Medulla oblongata (tissue), 1 donor: ENCODE measurements around the gene HECTD3.
A peak's percentile ranks its signal among the peaks of the same experiment; 100 is the strongest.

Experiments
- DNase-seq: peaks from one replicate; pipeline ENCODE4 v3.0.0-alpha.2; 2015; ENCODE audit errors: extremely low spot score

HECTD3 gene

GRCh38 chr1:45010855-45011811 lies at the start of gene HECTD3:
HECTD3 (minus strand) TSS chr1:45011324; CDS start chr1:45011257, 67 bp downstream.
- peak; percentile 92 for DNase-seq

GRCh38 chr1:45059829-45060228 lies 48.7 kb upstream of the HECTD3 start:
- DNase-seq = no peak

GRCh38 chr1:45057542-45057941 lies 46.4 kb upstream of the HECTD3 start:
- no peak for DNase-seq

- no peak for DNase-seq
Measured at GRCh38 chr1:45051005-45051772, 40.1 kb upstream of the HECTD3 start.

- no peak for DNase-seq
Measured at GRCh38 chr1:45047032-45047431, 35.9 kb upstream of the HECTD3 start.

- no peak for DNase-seq
Measured at GRCh38 chr1:45044916-45045315, 33.8 kb upstream of the HECTD3 start.

GRCh38 chr1:45043094-45043493 lies 32.0 kb upstream of the HECTD3 start:
- DNase-seq = no peak

GRCh38 chr1:45040297-45040696 lies 29.2 kb upstream of the HECTD3 start:
- DNase-seq = no peak

- DNase-seq = no peak
Measured at GRCh38 chr1:45038661-45039364, 27.7 kb upstream of the HECTD3 start.

GRCh38 chr1:45038240-45038639 lies 27.1 kb upstream of the HECTD3 start:
- DNase-seq = no peak

GRCh38 chr1:45037456-45037855 lies 26.3 kb upstream of the HECTD3 start:
- no peak for DNase-seq

GRCh38 chr1:45035631-45036301 lies 24.6 kb upstream of the HECTD3 start:
- DNase-seq = no peak

- DNase-seq = no peak
Measured at GRCh38 chr1:45033356-45033755, 22.2 kb upstream of the HECTD3 start.

- no peak for DNase-seq
Measured at GRCh38 chr1:45032837-45033236, 21.7 kb upstream of the HECTD3 start.

- DNase-seq = no peak
Measured at GRCh38 chr1:45026446-45026845, 15.3 kb upstream of the HECTD3 start.

- DNase-seq = no peak
Measured at GRCh38 chr1:45023663-45024062, 12.5 kb upstream of the HECTD3 start.

- peak; percentile 70 for DNase-seq
Measured at GRCh38 chr1:45018599-45019230, 7.6 kb upstream of the HECTD3 start.

- no peak for DNase-seq
Measured at GRCh38 chr1:45016767-45017166, 5.6 kb upstream of the HECTD3 start.

GRCh38 chr1:45016090-45016697 lies 5.1 kb upstream of the HECTD3 start:
- no peak for DNase-seq

GRCh38 chr1:45015683-45016082 lies 4.6 kb upstream of the HECTD3 start:
- DNase-seq = no peak
